ENCODE data around the gene LRMDA.

LRMDA gene

GRCh38 chr10:75954486-75954885, 523.1 kb downstream of the LRMDA start:
- Histone ChIP-seq H3K4me3 (ENCODE audit: insufficient read depth, low read length, poor library complexity, severe bottlenecking) (no peak overlapping the region), H3F3A (ENCODE audit: insufficient read depth) (no peaks in the 10 kb centered on the region), H3K9me3 (ENCODE audit: insufficient read depth, low read length) (no peaks in the 10 kb centered on the region), H4K20me1 (ENCODE audit: low read depth, low read length) (no peaks in the 10 kb centered on the region), H3K27me3 (ENCODE audit: low read length) (no peaks in the 10 kb centered on the region), H2AFZ (ENCODE audit: low read depth, low read length, severe bottlenecking) (no peak overlapping the region), H3K36me3 (ENCODE audit: low read length) (no peaks in the 10 kb centered on the region), H3K4me2 (ENCODE audit: low read depth, low read length, poor library complexity, severe bottlenecking) (no peak overlapping the region), H3K9ac (ENCODE audit: low read length) (no peak overlapping the region), H3K9me2 (replicated peaks; ENCODE audit: insufficient read depth, low read length) (no peaks in the 10 kb centered on the region), H3K27ac (ENCODE audit: low read depth, low read length) (no peak overlapping the region), H3K79me2 (ENCODE audit: insufficient read depth, low read length) (no peaks in the 10 kb centered on the region)
- TF ChIP-seq EZH2phosphoT487 (conservative IDR thresholded peaks at IDR 0.05; ENCODE audit: low read length) (no peak), CTCF (IDR thresholded peaks at IDR 0.05; ENCODE audit: insufficient read depth, low read length, poor library complexity, severe bottlenecking) (no peak)

GRCh38 chr10:75955973-75956502, 524.6 kb downstream of the LRMDA start:
- Histone ChIP-seq H4K20me1 (ENCODE audit: low read depth, low read length) (no peaks in the 10 kb centered on the region), H3F3A (ENCODE audit: insufficient read depth) (no peaks in the 10 kb centered on the region), H3K4me2 (ENCODE audit: low read depth, low read length, poor library complexity, severe bottlenecking) (no peak overlapping the region), H3K9ac (ENCODE audit: low read length) (no peak overlapping the region), H2AFZ (ENCODE audit: low read depth, low read length, severe bottlenecking) (no peak overlapping the region), H3K9me3 (ENCODE audit: insufficient read depth, low read length) (no peaks in the 10 kb centered on the region), H3K27ac (ENCODE audit: low read depth, low read length) (no peak overlapping the region), H3K27me3 (ENCODE audit: low read length) (no peaks in the 10 kb centered on the region), H3K4me3 (ENCODE audit: insufficient read depth, low read length, poor library complexity, severe bottlenecking) (no peak overlapping the region), H3K9me2 (replicated peaks; ENCODE audit: insufficient read depth, low read length) (no peaks in the 10 kb centered on the region), H3K79me2 (ENCODE audit: insufficient read depth, low read length) (no peaks in the 10 kb centered on the region), H3K36me3 (ENCODE audit: low read length) (no peaks in the 10 kb centered on the region)
- no peak for TF ChIP-seq CTCF (IDR thresholded peaks at IDR 0.05; ENCODE audit: insufficient read depth, low read length, poor library complexity, severe bottlenecking)
- TF ChIP-seq EZH2phosphoT487 (conservative IDR thresholded peaks at IDR 0.05; ENCODE audit: low read length), result no peak

- TF ChIP-seq EZH2phosphoT487 (conservative IDR thresholded peaks at IDR 0.05; ENCODE audit: low read length) (no peak), CTCF (IDR thresholded peaks at IDR 0.05; ENCODE audit: insufficient read depth, low read length, poor library complexity, severe bottlenecking) (no peak)
These were observed 525.2 kb downstream of the LRMDA start for GRCh38 chr10:75956624-75957023.

More at GRCh38 chr10:75956624-75957023, 525.2 kb downstream of the LRMDA start:
- Histone ChIP-seq H3K9ac (ENCODE audit: low read length) (no peak overlapping the region), H3K4me2 (ENCODE audit: low read depth, low read length, poor library complexity, severe bottlenecking) (no peak overlapping the region), H2AFZ (ENCODE audit: low read depth, low read length, severe bottlenecking) (no peak overlapping the region), H3K79me2 (ENCODE audit: insufficient read depth, low read length) (no peaks in the 10 kb centered on the region), H3F3A (ENCODE audit: insufficient read depth) (no peaks in the 10 kb centered on the region), H4K20me1 (ENCODE audit: low read depth, low read length) (no peaks in the 10 kb centered on the region), H3K9me2 (replicated peaks; ENCODE audit: insufficient read depth, low read length) (no peaks in the 10 kb centered on the region), H3K27ac (ENCODE audit: low read depth, low read length) (no peak overlapping the region), H3K4me3 (ENCODE audit: insufficient read depth, low read length, poor library complexity, severe bottlenecking) (no peak overlapping the region), H3K9me3 (ENCODE audit: insufficient read depth, low read length) (no peaks in the 10 kb centered on the region), H3K27me3 (ENCODE audit: low read length) (no peaks in the 10 kb centered on the region), H3K36me3 (ENCODE audit: low read length) (no peaks in the 10 kb centered on the region)

Data from SU-DHL-6 (cell line).